Natural killer cell treated with Interleukin-12 subunit alpha and Interleukin-12 subunit beta and Interleukin-15 and Interleukin-18, amount 100 ng/mL, for 72 hours (primary cell): ENCODE results near the gene CDCA4. TPM values are rescaled to one million over a fixed set of nuclear protein-coding genes. Genes with fewer than 3 reads are reported as not detected.
A peak's percentile ranks its signal among the peaks of the same experiment; 100 is the strongest.
"Not testable (repeated sequence)": the region's sequence is repeated elsewhere in the genome, so short reads cannot be mapped to it uniquely, and the experiment has no call there.

Experiments used
- ATAC-seq, 2 donors: fragments of 150-1000 bp; cut with Tn5 transposase in 1 of 2; sonication (Bioruptor Pico), chemical (Tn5 transposase) in 1 of 2; 2 replicates each; pipeline ENCODE4 v1.10.0; 2021
- DNase-seq: peaks from one replicate; pipeline ENCODE4 v3.0.0; 2022; ENCODE audit warnings: low spot score
- H3K27ac Mint-ChIP-seq, 2 donors: 1 replicate in 1 of 2; 2 replicates in 1 of 2; pipeline ENCODE4 v1.8.0; 2022; ENCODE audit warnings: mixed read lengths in 2 of 2, mild to moderate bottlenecking in 1 of 2, moderate library complexity in 1 of 2
- H3K27me3 Mint-ChIP-seq, 2 donors: 1 replicate in 1 of 2; 2 replicates in 1 of 2; pipeline ENCODE4 v1.8.0; 2022; ENCODE audit warnings: mixed read lengths in 2 of 2
- H3K36me3 Mint-ChIP-seq: one replicate; pipeline ENCODE4 v1.8.0; 2022; ENCODE audit warnings: mixed read lengths
- H3K4me1 Mint-ChIP-seq, 2 donors: 1 replicate in 1 of 2; 2 replicates in 1 of 2; pipeline ENCODE4 v1.8.0; 2022; ENCODE audit warnings: low read depth in 2 of 2, mixed read lengths in 2 of 2, mild to moderate bottlenecking in 1 of 2
- H3K4me3 Mint-ChIP-seq: one replicate; pipeline ENCODE4 v1.8.0; 2022; ENCODE audit warnings: mixed read lengths
- H3K9me3 Mint-ChIP-seq: 2 replicates; pipeline ENCODE4 v1.8.0; 2022; ENCODE audit warnings: mixed read lengths
- total RNA-seq, 2 donors: library from RNA; stranded (reverse); gene quantifications; one replicate each; pipeline ENCODE4 v1.2.3, GENCODE V29; 2022

CDCA4 gene
- total RNA-seq, 2 donors from 2014 or later, result 39.9 to 71.5 TPM

GRCh38 chr14:105034315-105035039 lies 13.6 kb upstream of the CDCA4 start:
- H3K9me3 Mint-ChIP-seq, result no peaks in the 10 kb centered on the region
- peaks cover 12 to 19% of the 10 kb centered on the region in 2 donors for H3K4me1 Mint-ChIP-seq
- no peak overlapping the region for H3K4me3 Mint-ChIP-seq
- no peaks in the 10 kb centered on the region for H3K27me3 Mint-ChIP-seq
- peak in 1 of 2 donors; percentile 57 for ATAC-seq
- no peaks in the 10 kb centered on the region for H3K36me3 Mint-ChIP-seq
- H3K27ac Mint-ChIP-seq, result peak overlapping the region; percentile 80 to 91
- no peak for DNase-seq

GRCh38 chr14:105033412-105033900 lies 12.6 kb upstream of the CDCA4 start:
- DNase-seq, H3K36me3 Mint-ChIP-seq, ATAC-seq, H3K9me3 Mint-ChIP-seq, H3K27me3 Mint-ChIP-seq: not testable (repeated sequence)
- peak overlapping the region; percentile 90 for H3K4me3 Mint-ChIP-seq
- peaks cover 12 to 19% of the 10 kb centered on the region in 2 donors for H3K4me1 Mint-ChIP-seq
- peak overlapping the region; percentile 80 to 91 for H3K27ac Mint-ChIP-seq

- not testable (repeated sequence) for DNase-seq, H3K36me3 Mint-ChIP-seq, H3K27me3 Mint-ChIP-seq, ATAC-seq, H3K9me3 Mint-ChIP-seq
- Mint-ChIP-seq H3K27ac (peak overlapping the region; percentile 80 to 91), H3K4me1 (peaks cover 12 to 22% of the 10 kb centered on the region in 2 donors), H3K4me3 (peak overlapping the region; percentile 90)
Observed at GRCh38 chr14:105032451-105032901, 11.6 kb upstream of the CDCA4 start.

- DNase-seq, result no peak
- ATAC-seq, result no peak
- H3K27ac Mint-ChIP-seq, result no peak overlapping the region
- H3K27me3 Mint-ChIP-seq, result no peaks in the 10 kb centered on the region
- no peaks in the 10 kb centered on the region for H3K36me3 Mint-ChIP-seq
- peaks cover 23 to 29% of the 10 kb centered on the region in 2 donors for H3K4me1 Mint-ChIP-seq
- H3K4me3 Mint-ChIP-seq, result no peak overlapping the region
- no peaks in the 10 kb centered on the region for H3K9me3 Mint-ChIP-seq
Observed at GRCh38 chr14:105030836-105031396, 10.0 kb upstream of the CDCA4 start.

- Mint-ChIP-seq H3K27me3 (no peaks in the 10 kb centered on the region), H3K4me3 (no peak overlapping the region), H3K27ac (no peak overlapping the region), H3K4me1 (peaks cover 29 to 30% of the 10 kb centered on the region in 2 donors), H3K36me3 (no peaks in the 10 kb centered on the region), H3K9me3 (no peaks in the 10 kb centered on the region)
- DNase-seq (no peak), ATAC-seq (no peak)
Observed at GRCh38 chr14:105030194-105030593, 9.3 kb upstream of the CDCA4 start.

- Mint-ChIP-seq H3K27ac (no peak overlapping the region), H3K27me3 (no peaks in the 10 kb centered on the region), H3K4me3 (no peak overlapping the region), H3K4me1 (peaks cover 29 to 34% of the 10 kb centered on the region in 2 donors), H3K36me3 (no peaks in the 10 kb centered on the region), H3K9me3 (no peaks in the 10 kb centered on the region)
- no peak for ATAC-seq
- no peak for DNase-seq
Observed at GRCh38 chr14:105029402-105029801, 8.5 kb upstream of the CDCA4 start.

- H3K4me3 Mint-ChIP-seq, result no peak overlapping the region
- no peaks in the 10 kb centered on the region for H3K27me3 Mint-ChIP-seq
- no peaks in the 10 kb centered on the region for H3K36me3 Mint-ChIP-seq
- DNase-seq, result no peak
- no peak overlapping the region for H3K27ac Mint-ChIP-seq
- no peaks in the 10 kb centered on the region for H3K9me3 Mint-ChIP-seq
- no peak for ATAC-seq
- peaks cover 20 to 31% of the 10 kb centered on the region in 2 donors for H3K4me1 Mint-ChIP-seq
Observed at GRCh38 chr14:105028251-105028927, 7.5 kb upstream of the CDCA4 start.

- peak overlapping the region in 1 of 2 donors; percentile 96 for H3K27ac Mint-ChIP-seq
- H3K36me3 Mint-ChIP-seq, H3K9me3 Mint-ChIP-seq, ATAC-seq, H3K27me3 Mint-ChIP-seq, H3K4me3 Mint-ChIP-seq, DNase-seq: not testable (repeated sequence)
- peaks cover 17 to 33% of the 10 kb centered on the region in 2 donors for H3K4me1 Mint-ChIP-seq
Observed at GRCh38 chr14:105027718-105028117, 6.8 kb upstream of the CDCA4 start.

GRCh38 chr14:105026802-105027563 lies 6.1 kb upstream of the CDCA4 start:
- H3K36me3 Mint-ChIP-seq, result no peaks in the 10 kb centered on the region
- no peaks in the 10 kb centered on the region for H3K27me3 Mint-ChIP-seq
- peaks cover 14 to 37% of the 10 kb centered on the region in 2 donors for H3K4me1 Mint-ChIP-seq
- no peak for ATAC-seq
- H3K27ac Mint-ChIP-seq, result peak overlapping the region; percentile 62 to 96
- no peak for DNase-seq
- H3K9me3 Mint-ChIP-seq, result no peaks in the 10 kb centered on the region
- H3K4me3 Mint-ChIP-seq, result peak overlapping the region; percentile 74

GRCh38 chr14:105026033-105026785 lies 5.3 kb upstream of the CDCA4 start:
- peak in 1 of 2 donors; percentile 51 for ATAC-seq
- peak overlapping the region; percentile 74 for H3K4me3 Mint-ChIP-seq

GRCh38 chr14:105025429-105025828 lies 4.5 kb upstream of the CDCA4 start:
- ATAC-seq, result no peak
- Mint-ChIP-seq H3K36me3 (no peaks in the 10 kb centered on the region), H3K27ac (peak overlapping the region; percentile 48 to 96), H3K4me1 (peaks cover 15 to 43% of the 10 kb centered on the region in 2 donors), H3K27me3 (no peaks in the 10 kb centered on the region), H3K4me3 (peak overlapping the region; percentile 74), H3K9me3 (no peaks in the 10 kb centered on the region)
- no peak for DNase-seq

More at GRCh38 chr14:105026033-105026785, 5.3 kb upstream of the CDCA4 start:
- Mint-ChIP-seq H3K27ac (peak overlapping the region; percentile 62 to 96), H3K36me3 (no peaks in the 10 kb centered on the region), H3K4me1 (peaks cover 19 to 43% of the 10 kb centered on the region in 2 donors), H3K9me3 (no peaks in the 10 kb centered on the region), H3K27me3 (no peaks in the 10 kb centered on the region)
- DNase-seq, result no peak

- Mint-ChIP-seq H3K27me3 (no peaks in the 10 kb centered on the region), H3K36me3 (no peaks in the 10 kb centered on the region), H3K4me1 (peaks cover 23 to 43% of the 10 kb centered on the region in 2 donors), H3K9me3 (no peaks in the 10 kb centered on the region), H3K27ac (peak overlapping the region; percentile 63 to 96), H3K4me3 (peak overlapping the region; percentile 45)
- no peak for ATAC-seq
- no peak for DNase-seq
Observed at GRCh38 chr14:105023791-105024480, 3.1 kb upstream of the CDCA4 start.
